Measurements from ENCODE around the gene PPM1M.
A peak's percentile ranks its signal among the peaks of the same experiment; 100 is the strongest.

The PPM1M gene, protein sequence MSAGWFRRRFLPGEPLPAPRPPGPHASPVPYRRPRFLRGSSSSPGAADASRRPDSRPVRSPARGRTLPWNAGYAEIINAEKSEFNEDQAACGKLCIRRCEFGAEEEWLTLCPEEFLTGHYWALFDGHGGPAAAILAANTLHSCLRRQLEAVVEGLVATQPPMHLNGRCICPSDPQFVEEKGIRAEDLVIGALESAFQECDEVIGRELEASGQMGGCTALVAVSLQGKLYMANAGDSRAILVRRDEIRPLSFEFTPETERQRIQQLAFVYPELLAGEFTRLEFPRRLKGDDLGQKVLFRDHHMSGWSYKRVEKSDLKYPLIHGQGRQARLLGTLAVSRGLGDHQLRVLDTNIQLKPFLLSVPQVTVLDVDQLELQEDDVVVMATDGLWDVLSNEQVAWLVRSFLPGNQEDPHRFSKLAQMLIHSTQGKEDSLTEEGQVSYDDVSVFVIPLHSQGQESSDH

DNA sequence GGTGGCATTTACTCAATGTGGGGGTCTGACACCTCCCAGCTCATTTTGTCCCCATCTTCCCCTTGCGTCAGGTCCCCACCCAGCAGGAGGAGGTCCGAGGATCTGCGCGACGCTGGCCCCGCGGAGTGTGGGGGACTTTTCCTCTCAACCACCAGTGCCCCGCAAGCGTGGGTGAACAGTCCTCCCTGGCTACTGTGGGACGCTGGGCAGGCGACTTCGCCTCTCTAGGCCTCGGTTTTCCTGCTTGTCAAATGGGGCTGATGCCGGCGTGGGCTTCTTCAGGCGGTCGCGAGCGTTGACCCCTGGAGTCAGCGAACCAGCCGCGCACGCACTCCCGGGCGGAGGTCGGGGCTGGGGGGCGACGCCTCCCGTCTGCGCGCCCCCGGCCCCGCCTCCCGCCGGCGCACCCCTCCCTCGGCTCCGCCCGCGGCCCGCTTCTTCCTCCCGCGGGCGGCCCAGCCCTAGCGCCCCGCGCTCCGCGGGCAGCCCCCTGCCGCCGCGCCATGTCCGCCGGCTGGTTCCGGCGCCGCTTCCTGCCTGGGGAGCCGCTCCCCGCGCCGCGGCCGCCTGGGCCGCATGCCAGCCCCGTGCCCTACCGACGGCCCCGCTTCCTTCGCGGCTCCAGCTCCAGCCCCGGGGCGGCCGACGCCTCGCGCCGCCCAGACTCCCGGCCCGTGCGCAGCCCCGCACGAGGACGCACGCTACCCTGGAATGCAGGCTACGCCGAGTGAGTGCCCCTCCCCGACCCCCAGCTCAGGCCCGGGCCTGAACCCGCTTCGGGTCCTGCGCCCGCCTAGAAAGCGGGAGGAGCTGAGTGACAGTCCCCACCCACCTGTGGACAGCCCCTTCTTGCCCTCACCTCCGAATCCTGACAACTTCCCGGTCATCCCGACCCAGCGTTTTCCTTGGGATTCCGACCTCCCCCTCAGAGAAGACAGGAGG lies at the start of gene PPM1M:
TSS of gene PPM1M (plus strand) at position 438 of the 942 bp plus-strand sequence. CDS start at position 504, 66 bp downstream.
- H3K36me3 Mint-ChIP-seq (ENCODE audit: low read depth) = peaks cover 42% of the 10 kb centered on the region
- H3K4me3 Mint-ChIP-seq = peak within 1 kb of the TSS; percentile 86

DNA sequence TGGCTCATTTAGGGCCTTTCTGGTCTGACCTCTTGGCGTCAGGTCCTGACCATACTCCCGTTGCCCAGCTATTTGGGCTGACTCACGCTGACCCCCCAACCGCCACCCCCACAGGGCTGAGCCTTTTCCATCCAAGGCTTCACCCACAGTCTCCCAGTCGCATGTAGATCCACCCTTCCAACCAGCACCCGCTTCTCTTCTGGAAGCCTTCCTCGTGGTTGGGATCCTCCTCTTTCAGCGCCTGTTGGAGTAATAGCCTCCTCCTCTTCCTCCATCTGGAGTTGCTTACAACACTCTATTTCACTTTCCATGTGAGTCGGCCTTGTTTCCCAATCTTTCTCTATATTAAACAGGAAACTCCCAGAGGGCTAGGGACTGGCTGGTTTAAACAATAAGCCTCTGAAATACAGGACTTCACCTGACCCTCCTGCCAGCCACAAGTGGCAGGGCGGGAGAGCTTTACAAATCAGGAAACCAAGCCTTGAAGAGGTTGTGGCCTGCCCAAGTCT lies 49.7 kb upstream of the PPM1M start:
- H3K36me3 Mint-ChIP-seq (ENCODE audit: low read depth) = peaks cover 17% of the 10 kb centered on the region

More for the DNA sequence above, at the start of gene PPM1M:
- peaks cover 74% of the 10 kb centered on the region for H3K4me1 Mint-ChIP-seq (ENCODE audit: low read depth)
- H3K9me3 Mint-ChIP-seq = no peaks in the 10 kb centered on the region
- H3K27ac Mint-ChIP-seq = peak within 1 kb of the TSS; percentile 90
- no peaks in the 10 kb centered on the region for H3K27me3 Mint-ChIP-seq (ENCODE audit: low read depth)

DNA sequence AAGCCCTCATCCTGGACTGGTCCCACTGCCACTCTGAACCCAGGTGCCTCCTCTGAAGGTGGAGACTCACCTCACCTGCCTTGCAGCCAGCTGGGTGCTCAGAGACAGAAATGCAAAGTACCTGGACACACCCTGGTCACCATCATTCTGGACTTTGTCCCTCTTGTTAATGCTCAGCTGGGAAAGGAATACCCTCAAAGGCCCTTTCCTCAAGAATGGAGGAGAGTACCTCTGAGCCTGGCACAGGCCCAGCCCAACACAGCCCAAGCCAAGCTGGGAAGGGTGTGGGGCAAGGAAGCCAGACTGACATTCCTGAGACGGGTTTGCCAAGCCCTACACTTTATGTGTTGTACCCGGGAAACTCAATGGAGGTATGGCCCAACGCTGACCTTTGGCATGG lies 48.6 kb upstream of the PPM1M start:
- peaks cover 24% of the 10 kb centered on the region for H3K36me3 Mint-ChIP-seq (ENCODE audit: low read depth)
- H3K4me3 Mint-ChIP-seq = no peak overlapping the region
- no peaks in the 10 kb centered on the region for H3K27me3 Mint-ChIP-seq (ENCODE audit: low read depth)
- H3K9me3 Mint-ChIP-seq = no peaks in the 10 kb centered on the region
- peaks cover 40% of the 10 kb centered on the region for H3K4me1 Mint-ChIP-seq (ENCODE audit: low read depth)
- peak overlapping the region; percentile 54 for H3K27ac Mint-ChIP-seq

More for the DNA sequence above, 49.7 kb upstream of the PPM1M start:
- Mint-ChIP-seq H3K4me3 (no peak overlapping the region), H3K4me1 (ENCODE audit: low read depth) (peaks cover 30% of the 10 kb centered on the region), H3K9me3 (no peaks in the 10 kb centered on the region), H3K27me3 (ENCODE audit: low read depth) (no peaks in the 10 kb centered on the region), H3K27ac (no peak overlapping the region)

DNA sequence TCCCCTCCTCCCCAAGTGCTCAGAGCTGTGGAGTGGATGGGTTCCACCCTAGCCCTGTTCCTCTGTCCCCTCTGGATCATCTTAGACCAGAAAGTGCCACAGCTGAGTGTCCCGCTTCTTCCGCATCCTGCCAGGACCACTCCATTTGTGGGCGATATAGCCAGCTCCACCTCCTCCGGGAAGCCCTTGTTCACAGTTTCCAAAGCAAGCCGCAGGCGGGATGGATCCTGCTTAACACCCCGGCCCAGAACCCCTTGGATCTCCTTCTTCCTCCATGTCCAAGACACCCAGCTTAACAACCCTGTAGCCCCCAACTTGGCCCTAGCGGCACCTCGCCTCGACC lies 48.1 kb upstream of the PPM1M start:
- peaks cover 44% of the 10 kb centered on the region for H3K4me1 Mint-ChIP-seq (ENCODE audit: low read depth)
- H3K27ac Mint-ChIP-seq = peak overlapping the region; percentile 78
- peak overlapping the region; percentile 100 for H3K4me3 Mint-ChIP-seq
- H3K9me3 Mint-ChIP-seq = no peaks in the 10 kb centered on the region
- H3K36me3 Mint-ChIP-seq (ENCODE audit: low read depth) = peaks cover 27% of the 10 kb centered on the region
- no peaks in the 10 kb centered on the region for H3K27me3 Mint-ChIP-seq (ENCODE audit: low read depth)

DNA sequence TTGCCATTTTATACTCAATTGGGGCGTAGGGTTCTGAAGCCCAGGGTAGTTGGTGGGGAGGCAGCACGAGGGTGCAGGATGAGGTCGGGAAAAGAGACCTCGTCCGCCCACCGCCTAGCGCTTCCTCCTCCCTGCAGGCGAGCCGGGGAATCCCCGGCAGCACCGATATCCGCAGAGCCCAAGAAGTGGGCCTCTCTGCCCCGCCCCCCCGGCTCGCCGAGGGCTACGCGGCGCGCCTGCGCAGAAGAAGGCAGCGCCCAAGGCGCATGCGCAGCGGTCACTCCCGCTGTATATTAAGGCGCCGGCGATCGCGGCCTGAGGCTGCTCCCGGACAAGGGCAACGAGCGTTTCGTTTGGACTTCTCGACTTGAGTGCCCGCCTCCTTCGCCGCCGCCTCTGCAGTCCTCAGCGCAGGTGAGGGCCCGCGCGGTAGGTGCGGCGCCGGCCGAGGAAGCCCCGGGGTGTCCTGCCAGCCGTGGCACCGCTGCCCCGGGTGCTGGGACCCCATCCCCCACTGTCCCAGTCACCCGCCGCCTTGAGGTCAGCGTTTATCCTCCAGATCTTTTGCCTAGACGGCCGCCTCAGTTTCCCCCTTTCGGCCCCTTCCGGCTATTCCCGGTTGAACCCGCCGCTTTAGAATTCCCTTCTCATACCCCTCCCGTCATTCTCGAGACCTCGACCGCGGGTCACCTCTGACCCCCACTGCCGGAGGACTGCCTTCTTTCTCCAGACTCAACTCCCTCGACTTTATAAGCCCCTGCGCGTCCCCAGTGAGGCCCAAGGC lies 47.5 kb upstream of the PPM1M start, which contains the start of gene ALAS1:
TSS of gene ALAS1 (plus strand) at position 319 of the 784 bp plus-strand sequence. CDS start 1,082 bp downstream, outside the sequence.
- H3K4me3 Mint-ChIP-seq = peak within 1 kb of the TSS; percentile 100
- no peaks in the 10 kb centered on the region for H3K9me3 Mint-ChIP-seq
- peaks cover 46% of the 10 kb centered on the region for H3K4me1 Mint-ChIP-seq (ENCODE audit: low read depth)

DNA sequence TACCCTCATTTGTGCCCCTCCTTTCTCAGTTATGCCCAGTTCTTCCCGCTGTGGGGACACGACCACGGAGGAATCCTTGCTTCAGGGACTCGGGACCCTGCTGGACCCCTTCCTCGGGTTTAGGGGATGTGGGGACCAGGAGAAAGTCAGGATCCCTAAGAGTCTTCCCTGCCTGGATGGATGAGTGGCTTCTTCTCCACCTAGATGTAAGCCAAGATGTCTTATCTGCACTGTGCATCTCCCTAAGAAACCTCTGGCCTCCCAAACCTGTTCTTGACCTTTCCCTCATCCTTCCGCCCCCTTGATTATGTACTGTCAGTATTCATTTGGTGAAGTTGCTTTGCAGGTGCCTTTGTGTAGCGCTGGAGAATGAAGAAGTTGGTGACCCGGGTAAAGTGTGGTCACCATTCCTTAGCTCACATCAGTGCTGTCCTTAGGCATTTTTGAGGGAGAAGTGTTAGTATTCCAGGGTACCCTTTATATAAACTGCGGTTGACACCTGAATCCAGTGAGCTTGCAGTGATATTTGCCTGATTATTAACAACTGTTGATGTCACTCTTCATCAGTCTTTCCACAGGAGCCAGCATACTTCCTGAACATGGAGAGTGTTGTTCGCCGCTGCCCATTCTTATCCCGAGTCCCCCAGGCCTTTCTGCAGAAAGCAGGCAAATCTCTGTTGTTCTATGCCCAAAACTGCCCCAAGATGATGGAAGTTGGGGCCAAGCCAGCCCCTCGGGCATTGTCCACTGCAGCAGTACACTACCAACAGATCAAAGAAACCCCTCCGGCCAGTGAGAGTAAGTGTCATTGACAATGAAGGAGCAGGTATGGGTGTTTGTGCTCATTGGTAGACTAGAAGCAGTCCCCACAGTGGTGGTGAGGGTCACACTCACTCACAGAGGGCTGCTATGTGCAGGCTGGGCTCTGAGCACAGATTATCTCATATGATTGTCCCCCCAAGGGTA lies 46.6 kb upstream of the PPM1M start:
- Mint-ChIP-seq H3K36me3 (ENCODE audit: low read depth) (peaks cover 38% of the 10 kb centered on the region), H3K27me3 (ENCODE audit: low read depth) (no peaks in the 10 kb centered on the region), H3K9me3 (no peaks in the 10 kb centered on the region), H3K4me1 (ENCODE audit: low read depth) (peaks cover 51% of the 10 kb centered on the region), H3K27ac (peak overlapping the region; percentile 99), H3K4me3 (peak overlapping the region; percentile 100)

More for the DNA sequence above, 47.5 kb upstream of the PPM1M start, which contains the start of gene ALAS1:
- Mint-ChIP-seq H3K27ac (peak within 1 kb of the TSS; percentile 99), H3K27me3 (ENCODE audit: low read depth) (no peaks in the 10 kb centered on the region), H3K36me3 (ENCODE audit: low read depth) (peaks cover 30% of the 10 kb centered on the region)

DNA sequence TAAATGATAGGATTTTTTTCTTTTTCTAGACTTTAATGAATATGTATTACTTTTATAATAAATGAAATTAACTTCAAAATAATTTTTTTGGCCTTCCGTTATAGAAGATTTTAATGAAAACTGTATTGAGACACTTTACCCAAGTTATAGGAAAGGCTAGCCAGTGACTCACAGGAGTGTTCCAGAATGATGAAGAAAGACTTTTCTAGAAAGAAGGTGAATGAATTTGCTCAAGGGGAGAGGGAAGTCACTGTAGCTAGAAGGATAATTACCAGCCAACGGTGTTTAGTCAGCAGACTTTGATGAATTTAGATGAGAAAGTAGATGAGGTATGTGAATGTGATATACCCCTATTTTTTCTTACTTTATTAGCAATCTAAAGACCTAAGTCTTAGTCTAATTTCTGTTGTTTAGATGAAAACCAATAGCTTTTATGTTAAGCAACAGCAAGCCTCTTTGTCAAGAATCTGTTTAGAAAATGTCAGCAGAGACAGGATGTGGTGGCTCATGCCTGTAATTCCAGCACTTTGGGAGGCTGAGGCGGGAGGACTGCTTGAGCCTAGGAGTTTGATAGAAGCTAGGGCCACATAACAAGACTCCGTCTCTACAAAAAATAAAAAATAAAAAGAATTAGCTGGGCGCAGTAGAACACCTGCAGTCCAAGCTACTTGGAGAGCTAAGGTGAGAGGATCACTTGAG lies 44.4 kb upstream of the PPM1M start:
- Mint-ChIP-seq H3K4me3 (no peak overlapping the region), H3K27me3 (ENCODE audit: low read depth) (no peaks in the 10 kb centered on the region), H3K4me1 (ENCODE audit: low read depth) (peaks cover 56% of the 10 kb centered on the region), H3K36me3 (ENCODE audit: low read depth) (peaks cover 56% of the 10 kb centered on the region), H3K9me3 (no peaks in the 10 kb centered on the region), H3K27ac (peak overlapping the region; percentile 33)

DNA sequence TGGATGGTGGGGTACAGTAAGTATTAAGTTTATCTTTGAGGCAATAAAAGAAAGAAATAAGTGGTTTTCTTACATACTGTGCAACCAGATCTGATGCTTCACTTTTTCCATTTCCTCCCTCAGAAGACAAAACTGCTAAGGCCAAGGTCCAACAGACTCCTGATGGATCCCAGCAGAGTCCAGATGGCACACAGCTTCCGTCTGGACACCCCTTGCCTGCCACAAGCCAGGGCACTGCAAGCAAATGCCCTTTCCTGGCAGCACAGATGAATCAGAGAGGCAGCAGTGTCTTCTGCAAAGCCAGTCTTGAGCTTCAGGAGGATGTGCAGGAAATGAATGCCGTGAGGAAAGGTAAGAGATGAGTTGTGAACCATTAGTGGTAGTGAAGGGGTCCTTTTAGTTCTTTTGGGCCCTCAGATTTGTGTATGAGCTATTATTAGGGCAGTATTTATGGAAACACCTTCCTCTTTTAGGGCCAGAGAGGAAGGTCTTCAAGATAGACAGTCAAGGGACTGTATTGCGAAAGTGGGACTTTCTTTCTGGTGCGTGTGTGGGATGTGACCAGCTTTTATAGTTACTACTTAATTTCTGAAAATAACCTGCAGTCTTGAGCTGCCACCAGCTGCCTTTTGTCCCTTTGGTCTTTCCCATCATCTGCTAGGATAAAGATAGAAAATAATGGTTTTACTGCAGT lies 43.0 kb upstream of the PPM1M start:
- H3K4me3 Mint-ChIP-seq = no peak overlapping the region

DNA sequence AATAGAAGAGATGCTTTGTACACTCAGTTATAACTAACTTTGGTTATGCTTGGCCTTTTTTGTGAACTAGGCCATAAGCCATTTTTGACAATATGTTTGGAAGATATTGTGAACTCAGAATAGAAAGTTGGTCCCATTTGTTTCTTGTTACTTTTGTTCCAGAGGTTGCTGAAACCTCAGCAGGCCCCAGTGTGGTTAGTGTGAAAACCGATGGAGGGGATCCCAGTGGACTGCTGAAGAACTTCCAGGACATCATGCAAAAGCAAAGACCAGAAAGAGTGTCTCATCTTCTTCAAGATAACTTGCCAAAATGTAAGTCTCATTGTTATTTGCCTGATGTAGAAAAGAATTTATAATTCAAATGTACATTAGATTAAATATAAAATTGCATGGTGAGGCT lies 41.9 kb upstream of the PPM1M start:
- no peak overlapping the region for H3K4me3 Mint-ChIP-seq
- no peaks in the 10 kb centered on the region for H3K9me3 Mint-ChIP-seq
- no peak overlapping the region for H3K27ac Mint-ChIP-seq
- peaks cover 42% of the 10 kb centered on the region for H3K4me1 Mint-ChIP-seq (ENCODE audit: low read depth)
- H3K27me3 Mint-ChIP-seq (ENCODE audit: low read depth) = no peaks in the 10 kb centered on the region
- H3K36me3 Mint-ChIP-seq (ENCODE audit: low read depth) = peaks cover 72% of the 10 kb centered on the region

More for the DNA sequence above, 43.0 kb upstream of the PPM1M start:
- Mint-ChIP-seq H3K9me3 (no peaks in the 10 kb centered on the region), H3K36me3 (ENCODE audit: low read depth) (peaks cover 67% of the 10 kb centered on the region), H3K27ac (peak overlapping the region; percentile 19), H3K4me1 (ENCODE audit: low read depth) (peaks cover 47% of the 10 kb centered on the region), H3K27me3 (ENCODE audit: low read depth) (no peaks in the 10 kb centered on the region)

DNA sequence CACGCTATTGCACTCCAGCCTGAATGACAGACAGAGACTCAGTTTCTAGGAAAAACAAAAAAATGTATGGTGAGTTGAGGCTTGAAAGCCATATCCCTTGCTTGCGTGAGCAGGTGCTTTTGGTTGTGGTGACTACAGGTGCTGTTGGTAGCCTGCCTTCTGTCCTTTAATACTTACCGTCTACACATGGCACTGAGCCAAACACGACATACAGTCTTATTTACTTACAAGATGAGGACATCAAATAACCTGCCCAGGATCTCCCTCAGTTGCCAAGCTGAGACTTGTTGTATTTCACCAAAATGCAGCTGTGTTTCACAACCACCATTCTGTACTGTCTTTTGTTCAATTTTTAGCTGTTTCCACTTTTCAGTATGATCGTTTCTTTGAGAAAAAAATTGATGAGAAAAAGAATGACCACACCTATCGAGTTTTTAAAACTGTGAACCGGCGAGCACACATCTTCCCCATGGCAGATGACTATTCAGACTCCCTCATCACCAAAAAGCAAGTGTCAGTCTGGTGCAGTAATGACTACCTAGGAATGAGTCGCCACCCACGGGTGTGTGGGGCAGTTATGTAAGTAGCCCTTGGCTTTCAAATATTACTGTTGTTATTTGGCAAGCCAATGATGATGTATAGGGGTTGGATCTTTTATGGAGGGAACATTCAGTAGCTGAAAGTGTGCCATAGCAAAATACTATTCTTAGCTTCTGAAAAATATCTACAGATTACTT lies 41.1 kb upstream of the PPM1M start:
- Mint-ChIP-seq H3K4me3 (no peak overlapping the region), H3K9me3 (no peaks in the 10 kb centered on the region), H3K36me3 (ENCODE audit: low read depth) (peaks cover 69% of the 10 kb centered on the region), H3K27ac (no peak overlapping the region), H3K27me3 (ENCODE audit: low read depth) (no peaks in the 10 kb centered on the region), H3K4me1 (ENCODE audit: low read depth) (peaks cover 34% of the 10 kb centered on the region)

DNA sequence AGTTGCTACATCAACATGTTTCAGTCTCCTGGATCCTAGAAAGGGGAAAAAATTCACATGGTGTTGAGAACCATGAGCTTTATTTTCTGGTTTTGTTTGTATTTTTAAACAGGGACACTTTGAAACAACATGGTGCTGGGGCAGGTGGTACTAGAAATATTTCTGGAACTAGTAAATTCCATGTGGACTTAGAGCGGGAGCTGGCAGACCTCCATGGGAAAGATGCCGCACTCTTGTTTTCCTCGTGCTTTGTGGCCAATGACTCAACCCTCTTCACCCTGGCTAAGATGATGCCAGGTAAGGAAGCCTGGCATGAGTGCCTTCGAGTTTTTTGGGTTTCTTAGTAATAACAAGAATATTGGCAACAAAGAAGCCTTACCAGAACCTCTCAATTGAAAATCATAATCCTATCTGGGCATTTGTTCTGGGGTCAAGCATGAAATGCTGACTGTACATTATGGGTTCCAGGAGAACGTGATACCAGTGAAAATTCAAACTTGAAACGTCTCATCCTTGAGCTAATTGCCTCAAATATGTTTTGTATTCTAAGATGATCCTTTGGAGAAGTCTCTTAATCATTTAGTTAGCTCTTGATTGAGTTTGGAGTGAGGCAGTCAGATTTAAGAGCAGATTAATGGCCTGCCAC lies 39.7 kb upstream of the PPM1M start:
- Mint-ChIP-seq H3K4me3 (no peak overlapping the region), H3K36me3 (ENCODE audit: low read depth) (peaks cover 71% of the 10 kb centered on the region), H3K9me3 (no peaks in the 10 kb centered on the region), H3K27ac (no peak overlapping the region), H3K4me1 (ENCODE audit: low read depth) (peaks cover 29% of the 10 kb centered on the region), H3K27me3 (ENCODE audit: low read depth) (no peaks in the 10 kb centered on the region)
